DND-41 (cell line): ENCODE measurements around the gene NUAK1.

Source experiments
- EZH2 ChIP-seq: IDR thresholded peaks from 3 replicates; pipeline ENCODE4 v1.6.1; 2012; ENCODE audit warnings: borderline replicate concordance, low read depth, mild to moderate bottlenecking, moderate library complexity, low read length, inconsistent platforms; ENCODE audit not compliant: severe bottlenecking
- TF ChIP-seq, protein P1 (sequence below): IDR thresholded peaks from 2 replicates; pipeline ENCODE4 v1.5.1; 2012; ENCODE audit warnings: borderline replicate concordance, low read length, moderate library complexity, mild to moderate bottlenecking; ENCODE audit not compliant: poor library complexity, severe bottlenecking; ENCODE audit errors: extremely low read depth

DNA sequence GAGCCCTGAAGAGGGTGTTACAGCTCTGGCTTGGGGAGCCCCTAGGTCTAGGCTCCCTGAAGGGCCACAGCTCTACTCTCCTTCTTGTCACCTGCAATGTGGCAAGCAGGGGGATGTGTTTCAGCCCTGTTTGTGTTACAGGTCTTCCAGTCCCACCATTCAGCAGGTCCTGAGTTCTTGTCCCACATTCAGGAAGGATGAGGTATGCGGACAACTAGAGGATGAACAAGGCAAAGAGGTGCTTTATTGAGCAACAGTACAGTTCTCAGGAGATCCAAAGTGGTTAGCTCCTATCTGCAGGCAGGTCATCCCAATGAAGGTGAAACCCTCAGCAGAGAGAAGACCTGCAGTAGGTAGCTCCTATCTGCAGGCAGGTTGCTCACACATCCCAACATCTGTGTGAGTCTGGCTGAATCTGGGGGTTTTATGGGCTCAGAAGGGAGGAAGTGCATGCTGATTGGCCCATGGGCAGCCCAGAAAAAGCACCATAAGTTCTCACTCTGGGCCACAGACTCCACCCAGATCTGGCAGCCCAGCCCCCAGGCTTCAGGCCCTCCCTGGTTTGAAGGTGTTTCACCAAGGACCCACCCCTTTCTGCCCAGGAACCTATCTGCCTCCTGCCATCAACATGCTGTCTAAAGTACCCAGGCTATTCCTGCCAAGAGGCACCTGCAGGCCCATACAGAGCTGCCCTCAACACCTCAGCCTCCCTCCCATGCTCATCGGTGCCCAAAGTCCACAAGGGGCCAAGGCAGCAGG lies 98.9 kb downstream of the NUAK1 start:
- TF ChIP-seq, protein P1, sequence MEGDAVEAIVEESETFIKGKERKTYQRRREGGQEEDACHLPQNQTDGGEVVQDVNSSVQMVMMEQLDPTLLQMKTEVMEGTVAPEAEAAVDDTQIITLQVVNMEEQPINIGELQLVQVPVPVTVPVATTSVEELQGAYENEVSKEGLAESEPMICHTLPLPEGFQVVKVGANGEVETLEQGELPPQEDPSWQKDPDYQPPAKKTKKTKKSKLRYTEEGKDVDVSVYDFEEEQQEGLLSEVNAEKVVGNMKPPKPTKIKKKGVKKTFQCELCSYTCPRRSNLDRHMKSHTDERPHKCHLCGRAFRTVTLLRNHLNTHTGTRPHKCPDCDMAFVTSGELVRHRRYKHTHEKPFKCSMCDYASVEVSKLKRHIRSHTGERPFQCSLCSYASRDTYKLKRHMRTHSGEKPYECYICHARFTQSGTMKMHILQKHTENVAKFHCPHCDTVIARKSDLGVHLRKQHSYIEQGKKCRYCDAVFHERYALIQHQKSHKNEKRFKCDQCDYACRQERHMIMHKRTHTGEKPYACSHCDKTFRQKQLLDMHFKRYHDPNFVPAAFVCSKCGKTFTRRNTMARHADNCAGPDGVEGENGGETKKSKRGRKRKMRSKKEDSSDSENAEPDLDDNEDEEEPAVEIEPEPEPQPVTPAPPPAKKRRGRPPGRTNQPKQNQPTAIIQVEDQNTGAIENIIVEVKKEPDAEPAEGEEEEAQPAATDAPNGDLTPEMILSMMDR = no peak
- no peak for TF ChIP-seq EZH2
